PC-9 (cell line): ENCODE measurements around the gene ACTL9.

Experiments used
- EZH2 ChIP-seq: fragments of 200-600 bp; sonication (generic); IDR thresholded peaks from 2 replicates; pipeline ENCODE4 v1.8.0; 2017; ENCODE audit warnings: antibody characterized with exemption, low read depth
- TF ChIP-seq, protein P1 (sequence below): fragments of 200-600 bp; sonication (generic); conservative IDR thresholded peaks from 2 replicates; pipeline ENCODE4 v1.6.1; 2017; ENCODE audit warnings: mixed run types, antibody characterized with exemption, mild to moderate bottlenecking, moderate library complexity

DNA sequence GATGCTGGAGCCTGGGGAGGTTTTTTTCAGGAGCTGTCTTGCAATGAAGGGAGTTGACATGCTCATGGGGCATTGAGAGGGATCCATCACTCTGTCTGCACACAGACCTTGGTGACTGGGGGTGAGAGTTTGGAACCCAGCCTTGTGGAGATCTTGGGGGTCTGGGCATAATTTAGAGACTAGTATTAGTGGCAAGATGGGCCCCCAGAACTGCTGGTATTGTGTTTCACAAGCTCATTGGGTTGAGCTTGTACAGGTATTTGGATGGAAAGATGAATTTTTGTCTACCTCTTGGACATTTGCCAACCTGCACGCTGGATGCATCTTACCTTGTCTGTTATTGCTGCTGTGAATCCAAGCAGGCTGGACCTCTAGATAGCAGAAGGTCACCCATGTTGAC is 22.7 kb upstream of the ACTL9 start, which contains the start of gene OR2Z1:
- TF ChIP-seq, protein P1, sequence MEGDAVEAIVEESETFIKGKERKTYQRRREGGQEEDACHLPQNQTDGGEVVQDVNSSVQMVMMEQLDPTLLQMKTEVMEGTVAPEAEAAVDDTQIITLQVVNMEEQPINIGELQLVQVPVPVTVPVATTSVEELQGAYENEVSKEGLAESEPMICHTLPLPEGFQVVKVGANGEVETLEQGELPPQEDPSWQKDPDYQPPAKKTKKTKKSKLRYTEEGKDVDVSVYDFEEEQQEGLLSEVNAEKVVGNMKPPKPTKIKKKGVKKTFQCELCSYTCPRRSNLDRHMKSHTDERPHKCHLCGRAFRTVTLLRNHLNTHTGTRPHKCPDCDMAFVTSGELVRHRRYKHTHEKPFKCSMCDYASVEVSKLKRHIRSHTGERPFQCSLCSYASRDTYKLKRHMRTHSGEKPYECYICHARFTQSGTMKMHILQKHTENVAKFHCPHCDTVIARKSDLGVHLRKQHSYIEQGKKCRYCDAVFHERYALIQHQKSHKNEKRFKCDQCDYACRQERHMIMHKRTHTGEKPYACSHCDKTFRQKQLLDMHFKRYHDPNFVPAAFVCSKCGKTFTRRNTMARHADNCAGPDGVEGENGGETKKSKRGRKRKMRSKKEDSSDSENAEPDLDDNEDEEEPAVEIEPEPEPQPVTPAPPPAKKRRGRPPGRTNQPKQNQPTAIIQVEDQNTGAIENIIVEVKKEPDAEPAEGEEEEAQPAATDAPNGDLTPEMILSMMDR, result no peak
- no peak for TF ChIP-seq EZH2
